ENCODE data around the gene TMED8. TPM values are rescaled to one million over a fixed set of nuclear protein-coding genes. Genes with fewer than 3 reads are reported as not detected.

TMED8 gene
- total RNA-seq, 1 experiment from 2014 or later: 42.6 TPM

GRCh38 chr14:77406086-77406485 lies 29.2 kb upstream of the TMED8 start:
- no peaks in the 10 kb centered on the region for H3K36me3 ChIP-seq (ENCODE audit: low read depth)
- H3K4me1 ChIP-seq (replicated peaks; ENCODE audit: insufficient read depth): 0 out of 2 replicates have a peak, but pooled peaks cover 7% of the 10 kb centered on the region
- ChIA-PET POLR2A (ENCODE audit: unreplicated experiment) (no interaction called here), CTCF (no interaction called here)
- intact Hi-C loops (cut with micrococcal nuclease; ENCODE audit: unreplicated experiment): no loop called here
- no peak overlapping the region for H3K27ac ChIP-seq
- no peak overlapping the region for H3K4me3 ChIP-seq
- H3F3A ChIP-seq (ENCODE audit: insufficient read depth, low read depth): no peaks in the 10 kb centered on the region
- DNase-seq: no peak
- H3K9me3 ChIP-seq (ENCODE audit: insufficient read depth, low read depth): no peaks in the 10 kb centered on the region
- no peaks in the 10 kb centered on the region for H3K9me2 ChIP-seq (ENCODE audit: insufficient read depth)
- H3K79me2 ChIP-seq (ENCODE audit: low read depth): no peaks in the 10 kb centered on the region
- BruUV-seq (replicated peaks): no TSS peak
- H4K20me1 ChIP-seq (ENCODE audit: insufficient read depth): no peaks in the 10 kb centered on the region
- no peak for TF ChIP-seq CTCF (conservative IDR thresholded peaks at IDR 0.05)
- no peak for TF ChIP-seq EZH2 (IDR thresholded peaks at IDR 0.05; ENCODE audit: low read depth)
- no peak overlapping the region for H2AFZ ChIP-seq
- H3K27me3 ChIP-seq (ENCODE audit: insufficient read depth, low read depth): no peaks in the 10 kb centered on the region
- H3K4me2 ChIP-seq: no peak overlapping the region

GRCh38 chr14:77403768-77404167 lies 26.9 kb upstream of the TMED8 start:
- H3K79me2 ChIP-seq (ENCODE audit: low read depth): no peaks in the 10 kb centered on the region
- ChIA-PET POLR2A (ENCODE audit: unreplicated experiment) (no interaction called here), CTCF (no interaction called here)
- H3K4me1 ChIP-seq (replicated peaks; ENCODE audit: insufficient read depth): 0 out of 2 replicates have a peak, but pooled peaks cover 7% of the 10 kb centered on the region
- H3K4me2 ChIP-seq: no peak overlapping the region
- no peaks in the 10 kb centered on the region for H3F3A ChIP-seq (ENCODE audit: insufficient read depth, low read depth)
- no peak overlapping the region for H3K4me3 ChIP-seq
- no peaks in the 10 kb centered on the region for H4K20me1 ChIP-seq (ENCODE audit: insufficient read depth)
- no peaks in the 10 kb centered on the region for H3K9me2 ChIP-seq (ENCODE audit: insufficient read depth)
- H3K36me3 ChIP-seq (ENCODE audit: low read depth): no peaks in the 10 kb centered on the region
- no peaks in the 10 kb centered on the region for H3K27me3 ChIP-seq (ENCODE audit: insufficient read depth, low read depth)
- H2AFZ ChIP-seq: no peak overlapping the region
- intact Hi-C loops (cut with micrococcal nuclease; ENCODE audit: unreplicated experiment): no loop called here
- no TSS peak for BruUV-seq (replicated peaks)
- TF ChIP-seq CTCF (conservative IDR thresholded peaks at IDR 0.05): no peak
- no peak for TF ChIP-seq EZH2 (IDR thresholded peaks at IDR 0.05; ENCODE audit: low read depth)
- no peak for DNase-seq
- H3K9me3 ChIP-seq (ENCODE audit: insufficient read depth, low read depth): no peaks in the 10 kb centered on the region
- no peak overlapping the region for H3K27ac ChIP-seq

- no peaks in the 10 kb centered on the region for H3K9me2 ChIP-seq (ENCODE audit: insufficient read depth)
- DNase-seq: no peak
- intact Hi-C loops (cut with micrococcal nuclease; ENCODE audit: unreplicated experiment): no loop called here
- ChIA-PET POLR2A (ENCODE audit: unreplicated experiment) (no interaction called here), CTCF (no interaction called here)
- H3K27ac ChIP-seq: no peak overlapping the region
- no peaks in the 10 kb centered on the region for H3K36me3 ChIP-seq (ENCODE audit: low read depth)
- H3K9me3 ChIP-seq (ENCODE audit: insufficient read depth, low read depth): no peaks in the 10 kb centered on the region
- H3K4me2 ChIP-seq: no peak overlapping the region
- no peak overlapping the region for H2AFZ ChIP-seq
- no TSS peak for BruUV-seq (replicated peaks)
- no peaks in the 10 kb centered on the region for H3K79me2 ChIP-seq (ENCODE audit: low read depth)
- no peaks in the 10 kb centered on the region for H3K4me1 ChIP-seq (replicated peaks; ENCODE audit: insufficient read depth)
- H4K20me1 ChIP-seq (ENCODE audit: insufficient read depth): no peaks in the 10 kb centered on the region
- no peak overlapping the region for H3K4me3 ChIP-seq
- TF ChIP-seq EZH2 (IDR thresholded peaks at IDR 0.05; ENCODE audit: low read depth) (no peak), CTCF (conservative IDR thresholded peaks at IDR 0.05) (no peak)
- H3K27me3 ChIP-seq (ENCODE audit: insufficient read depth, low read depth): no peaks in the 10 kb centered on the region
- H3F3A ChIP-seq (ENCODE audit: insufficient read depth, low read depth): no peaks in the 10 kb centered on the region
These were observed 23.3 kb upstream of the TMED8 start for GRCh38 chr14:77400216-77400615.

All from PC-9 (cell line).